ENCODE measurements around the gene DEPDC1.

GRCh38 chr1:68470388-68470970, 26.4 kb downstream of the DEPDC1 start:
- TF ChIP-seq POLR2A (IDR thresholded peaks at IDR 0.05) (no peak), POLR2AphosphoS5 (IDR thresholded peaks at IDR 0.05; ENCODE audit: insufficient read depth in 1 of 2, low read depth in 1 of 2) (no peak)
- TF ChIP-seq, protein P1, sequence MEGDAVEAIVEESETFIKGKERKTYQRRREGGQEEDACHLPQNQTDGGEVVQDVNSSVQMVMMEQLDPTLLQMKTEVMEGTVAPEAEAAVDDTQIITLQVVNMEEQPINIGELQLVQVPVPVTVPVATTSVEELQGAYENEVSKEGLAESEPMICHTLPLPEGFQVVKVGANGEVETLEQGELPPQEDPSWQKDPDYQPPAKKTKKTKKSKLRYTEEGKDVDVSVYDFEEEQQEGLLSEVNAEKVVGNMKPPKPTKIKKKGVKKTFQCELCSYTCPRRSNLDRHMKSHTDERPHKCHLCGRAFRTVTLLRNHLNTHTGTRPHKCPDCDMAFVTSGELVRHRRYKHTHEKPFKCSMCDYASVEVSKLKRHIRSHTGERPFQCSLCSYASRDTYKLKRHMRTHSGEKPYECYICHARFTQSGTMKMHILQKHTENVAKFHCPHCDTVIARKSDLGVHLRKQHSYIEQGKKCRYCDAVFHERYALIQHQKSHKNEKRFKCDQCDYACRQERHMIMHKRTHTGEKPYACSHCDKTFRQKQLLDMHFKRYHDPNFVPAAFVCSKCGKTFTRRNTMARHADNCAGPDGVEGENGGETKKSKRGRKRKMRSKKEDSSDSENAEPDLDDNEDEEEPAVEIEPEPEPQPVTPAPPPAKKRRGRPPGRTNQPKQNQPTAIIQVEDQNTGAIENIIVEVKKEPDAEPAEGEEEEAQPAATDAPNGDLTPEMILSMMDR (IDR thresholded peaks at IDR 0.05), result no peak
